Muscle layer of duodenum (tissue), 2 donors: Measurements from ENCODE around the gene TTC21B.

Source experiments
- H3K27ac ChIP-seq: one replicate; pipeline ENCODE4 v1.7.0; 2013; ENCODE audit warnings: mild to moderate bottlenecking, low read length
- H3K27me3 ChIP-seq: one replicate; pipeline ENCODE4 v1.7.0; 2013; ENCODE audit warnings: low read depth, mild to moderate bottlenecking, control low read depth, low read length
- H3K36me3 ChIP-seq, 2 donors: one replicate each; pipeline ENCODE4 v1.7.0; 2013; ENCODE audit warnings: low read length in 2 of 2, control low read depth in 1 of 2, mild to moderate bottlenecking in 1 of 2; ENCODE audit not compliant: insufficient read depth in 2 of 2, control insufficient read depth in 1 of 2
- H3K4me1 ChIP-seq, 2 donors: one replicate each; pipeline ENCODE4 v1.7.0; 2013; ENCODE audit warnings: low read length in 2 of 2, mild to moderate bottlenecking in 2 of 2, control low read depth in 1 of 2, moderate library complexity in 1 of 2; ENCODE audit not compliant: insufficient read depth in 2 of 2, control insufficient read depth in 1 of 2
- H3K4me3 ChIP-seq, 2 donors: one replicate each; pipeline ENCODE4 v1.7.0; 2013; ENCODE audit warnings: low read length in 2 of 2, low read depth in 1 of 2, mild to moderate bottlenecking in 1 of 2
- H3K9me3 ChIP-seq, 2 donors: one replicate each; pipeline ENCODE4 v1.7.0; 2013; ENCODE audit warnings: low read length in 2 of 2, control low read depth in 1 of 2, mild to moderate bottlenecking in 1 of 2; ENCODE audit not compliant: control insufficient read depth in 1 of 2
- donor health status: healthy.

TTC21B gene

GRCh38 chr2:165899311-165899710 lies 54.3 kb downstream of the TTC21B start:
- Histone ChIP-seq H3K27ac (no peak overlapping the region), H3K9me3 (no peaks in the 10 kb centered on the region), H3K27me3 (no peaks in the 10 kb centered on the region), H3K4me3 (no peak overlapping the region), H3K4me1 (peaks cover 0 to 5% of the 10 kb centered on the region in 2 donors), H3K36me3 (peaks cover 27 to 41% of the 10 kb centered on the region in 2 donors)

GRCh38 chr2:165898381-165898780 lies 55.2 kb downstream of the TTC21B start:
- H3K36me3 ChIP-seq: peaks cover 33 to 43% of the 10 kb centered on the region in 2 donors
- peaks cover 0 to 5% of the 10 kb centered on the region in 2 donors for H3K4me1 ChIP-seq
- H3K27me3 ChIP-seq: no peaks in the 10 kb centered on the region
- H3K9me3 ChIP-seq: no peaks in the 10 kb centered on the region
- H3K4me3 ChIP-seq: no peak overlapping the region
- no peak overlapping the region for H3K27ac ChIP-seq

GRCh38 chr2:165897726-165898125 lies 55.9 kb downstream of the TTC21B start:
- H3K27me3 ChIP-seq: no peaks in the 10 kb centered on the region
- peaks cover 33 to 44% of the 10 kb centered on the region in 2 donors for H3K36me3 ChIP-seq
- no peaks in the 10 kb centered on the region for H3K9me3 ChIP-seq
- H3K27ac ChIP-seq: no peak overlapping the region
- peaks cover 0 to 5% of the 10 kb centered on the region in 2 donors for H3K4me1 ChIP-seq
- no peak overlapping the region for H3K4me3 ChIP-seq

DNA sequence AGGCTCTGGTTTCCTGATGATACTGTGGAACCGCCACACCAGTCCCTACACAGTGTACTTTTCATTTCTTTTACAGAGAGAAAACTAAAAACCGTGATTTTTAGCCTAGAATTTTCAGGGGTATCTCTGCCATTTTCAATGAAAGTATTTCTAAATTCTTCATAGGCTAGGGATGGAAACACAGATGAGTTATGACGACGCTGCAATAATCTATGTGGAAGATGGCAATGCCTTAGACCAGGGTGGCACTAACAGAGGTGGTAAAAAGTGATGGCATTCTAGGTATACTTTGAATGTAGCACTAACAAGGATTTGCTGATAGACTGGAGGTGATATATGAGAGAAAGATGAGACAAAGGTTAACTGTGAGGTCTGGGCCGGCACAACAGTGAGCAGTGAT lies 56.5 kb downstream of the TTC21B start:
- H3K27ac ChIP-seq: no peak overlapping the region
- H3K36me3 ChIP-seq: peaks cover 35 to 44% of the 10 kb centered on the region in 2 donors

GRCh38 chr2:165895974-165896373 lies 57.6 kb downstream of the TTC21B start:
- H3K27ac ChIP-seq: no peak overlapping the region
- H3K27me3 ChIP-seq: no peaks in the 10 kb centered on the region
- no peaks in the 10 kb centered on the region for H3K4me1 ChIP-seq
- no peak overlapping the region for H3K4me3 ChIP-seq
- H3K9me3 ChIP-seq: no peaks in the 10 kb centered on the region
- peaks cover 37 to 44% of the 10 kb centered on the region in 2 donors for H3K36me3 ChIP-seq

More for the DNA sequence above, 56.5 kb downstream of the TTC21B start:
- no peaks in the 10 kb centered on the region for H3K27me3 ChIP-seq
- H3K4me1 ChIP-seq: peaks cover 0 to 2% of the 10 kb centered on the region in 2 donors
- no peaks in the 10 kb centered on the region for H3K9me3 ChIP-seq
- H3K4me3 ChIP-seq: no peak overlapping the region

- Histone ChIP-seq H3K4me1 (no peaks in the 10 kb centered on the region), H3K36me3 (peaks cover 36 to 39% of the 10 kb centered on the region in 2 donors)
These were observed 60.0 kb downstream of the TTC21B start for GRCh38 chr2:165893556-165893955.

DNA sequence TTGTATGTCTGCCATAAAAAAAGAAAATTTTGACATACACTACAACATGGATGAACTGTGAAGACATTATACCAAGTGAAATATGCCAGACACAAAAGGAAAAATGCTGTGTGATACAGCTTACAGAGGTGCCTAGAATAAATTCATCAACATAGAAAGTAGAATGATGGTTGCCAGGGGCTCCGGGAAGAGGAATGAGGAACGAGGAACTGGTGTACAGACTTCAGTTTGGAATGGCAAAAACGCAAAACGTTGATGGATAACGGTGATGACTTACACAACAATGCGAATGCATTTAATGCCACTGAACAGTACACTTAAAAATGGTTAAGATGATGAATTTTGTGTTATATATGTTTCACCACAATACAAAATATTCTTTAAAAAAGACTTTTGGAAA lies 61.0 kb downstream of the TTC21B start:
- H3K4me1 ChIP-seq: no peaks in the 10 kb centered on the region
- H3K4me3 ChIP-seq: no peak overlapping the region
- H3K36me3 ChIP-seq: peaks cover 26 to 30% of the 10 kb centered on the region in 2 donors
- H3K27ac ChIP-seq: no peak overlapping the region
- H3K9me3 ChIP-seq: no peaks in the 10 kb centered on the region
- H3K27me3 ChIP-seq: no peaks in the 10 kb centered on the region

More at GRCh38 chr2:165893556-165893955, 60.0 kb downstream of the TTC21B start:
- H3K9me3 ChIP-seq: no peaks in the 10 kb centered on the region
- no peak overlapping the region for H3K27ac ChIP-seq
- no peaks in the 10 kb centered on the region for H3K27me3 ChIP-seq
- no peak overlapping the region for H3K4me3 ChIP-seq

- Histone ChIP-seq H3K9me3 (no peaks in the 10 kb centered on the region), H3K4me1 (no peaks in the 10 kb centered on the region), H3K36me3 (peaks cover 23 to 27% of the 10 kb centered on the region in 2 donors), H3K27ac (no peak overlapping the region), H3K27me3 (no peaks in the 10 kb centered on the region), H3K4me3 (no peak overlapping the region)
These were observed 61.6 kb downstream of the TTC21B start for GRCh38 chr2:165891943-165892342.

DNA sequence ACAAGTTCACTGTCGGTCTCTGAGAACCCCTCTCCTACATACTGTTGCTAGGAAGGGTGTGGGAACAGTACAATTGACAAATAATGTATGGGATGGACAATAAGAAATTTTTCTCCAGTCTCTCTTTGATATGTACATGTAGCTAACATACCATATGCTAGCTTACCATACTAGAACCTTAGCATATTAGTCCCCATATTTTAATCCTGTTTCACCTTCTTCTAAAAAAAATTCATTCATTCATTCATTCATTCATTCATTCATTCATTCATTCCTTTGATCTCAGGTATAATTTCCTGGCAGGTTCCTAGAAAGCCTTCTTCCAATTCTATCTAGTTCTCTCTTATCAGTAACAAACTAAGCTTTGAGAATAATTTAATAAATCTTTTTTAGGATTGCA lies 62.2 kb downstream of the TTC21B start:
- Histone ChIP-seq H3K9me3 (no peaks in the 10 kb centered on the region), H3K27ac (no peak overlapping the region), H3K4me3 (no peak overlapping the region), H3K27me3 (no peaks in the 10 kb centered on the region), H3K36me3 (peaks cover 20 to 25% of the 10 kb centered on the region in 2 donors), H3K4me1 (no peaks in the 10 kb centered on the region)

GRCh38 chr2:165889798-165890197 lies 63.8 kb downstream of the TTC21B start:
- Histone ChIP-seq H3K27me3 (no peaks in the 10 kb centered on the region), H3K36me3 (peaks cover 24 to 32% of the 10 kb centered on the region in 2 donors), H3K27ac (no peak overlapping the region), H3K4me3 (no peak overlapping the region), H3K4me1 (no peaks in the 10 kb centered on the region), H3K9me3 (no peaks in the 10 kb centered on the region)

GRCh38 chr2:165889158-165889557 lies 64.4 kb downstream of the TTC21B start:
- H3K27ac ChIP-seq: no peak overlapping the region
- no peaks in the 10 kb centered on the region for H3K4me1 ChIP-seq
- peaks cover 24 to 32% of the 10 kb centered on the region in 2 donors for H3K36me3 ChIP-seq
- H3K9me3 ChIP-seq: no peaks in the 10 kb centered on the region
- no peaks in the 10 kb centered on the region for H3K27me3 ChIP-seq
- H3K4me3 ChIP-seq: no peak overlapping the region

- Histone ChIP-seq H3K9me3 (no peaks in the 10 kb centered on the region), H3K4me1 (no peaks in the 10 kb centered on the region), H3K27ac (no peak overlapping the region), H3K36me3 (peaks cover 27 to 38% of the 10 kb centered on the region in 2 donors), H3K4me3 (no peak overlapping the region), H3K27me3 (no peaks in the 10 kb centered on the region)
These were observed 65.4 kb downstream of the TTC21B start for GRCh38 chr2:165888171-165888570.
